H1 (cell line): ENCODE results near the gene MTFR1L.

Experiments
- CREB1 ChIP-seq: IDR thresholded peaks from 2 replicates; pipeline ENCODE4 v1.6.1; 2012; ENCODE audit warnings: inconsistent platforms
- CTCF ChIP-seq, 3 experiments: IDR thresholded peaks; 1 replicate in 2 of 3; 2 replicates in 1 of 3; pipeline versions ENCODE4 v1.5.1 to v1.6.1; 2011; ENCODE audit warnings: low read length in 3 of 3, mild to moderate bottlenecking in 3 of 3, inconsistent platforms in 2 of 3, low read depth in 1 of 3, moderate library complexity in 1 of 3; ENCODE audit not compliant: insufficient read depth in 1 of 3; ENCODE audit errors: control extremely low read depth in 1 of 3
- EP300 ChIP-seq, 2 experiments: IDR thresholded peaks; 1 replicate in 1 of 2; 2 replicates in 1 of 2; pipeline ENCODE4 v1.6.1; 2011 to 2012; ENCODE audit warnings: low read depth in 2 of 2, low read length in 2 of 2, mild to moderate bottlenecking in 2 of 2, borderline replicate concordance in 1 of 2, inconsistent platforms in 1 of 2, moderate library complexity in 1 of 2
- FOSL1 ChIP-seq: IDR thresholded peaks from 2 replicates; pipeline ENCODE4 v1.6.1; 2011; ENCODE audit warnings: mild to moderate bottlenecking, low read depth, low read length, moderate library complexity; ENCODE audit not compliant: insufficient read depth
- KDM5A ChIP-seq: fragments of 200-600 bp; IDR thresholded peaks from 2 replicates; pipeline ENCODE4 v1.7.1; 2012; ENCODE audit warnings: mild to moderate bottlenecking, low read length, inconsistent platforms, mixed read lengths
- POLR2AphosphoS5 ChIP-seq: IDR thresholded peaks from 2 replicates; pipeline ENCODE4 v1.6.1; 2011; ENCODE audit warnings: low read depth, low read length
- TAF1 ChIP-seq: IDR thresholded peaks from 2 replicates; pipeline ENCODE4 v1.6.1; 2011; ENCODE audit warnings: mild to moderate bottlenecking, low read depth, low read length

- TF ChIP-seq TAF1 (no peak), EP300 (IDR thresholded peaks at IDR 0.05; ENCODE audit: borderline replicate concordance in 1 of 2, low read depth in 2 of 2, low read length in 2 of 2) (no peak), KDM5A (no peak), CREB1 (no peak), CTCF (IDR thresholded peaks at IDR 0.05; ENCODE audit: control extremely low read depth in 1 of 3, insufficient read depth in 1 of 3, low read depth in 1 of 3, low read length in 3 of 3) (peak in 1 of 3 experiments; percentile 0; a peak in 1 of 4 replicates), POLR2AphosphoS5 (no peak), FOSL1 (no peak)
Measured at GRCh38 chr1:25813734-25814471, 5.9 kb upstream of the MTFR1L start.
